GM18867 (cell line): ENCODE measurements around the gene MMP14.
"Not testable (repeated sequence)": the region's sequence is repeated elsewhere in the genome, so short reads cannot be mapped to it uniquely, and the experiment has no call there.

Source experiments
- ATAC-seq: cut with Tn5 transposase; IDR thresholded peaks from one replicate; pipeline ENCODE4 v1.9.1; 2021; ENCODE audit warnings: mild to moderate bottlenecking, moderate library complexity; ENCODE audit not compliant: unreplicated experiment

Gene MMP14

GRCh38 chr14:22836301-22837113 is at the start of gene MMP14:
MMP14 (plus strand) TSS chr14:22836585; CDS start chr14:22836818, 233 bp downstream.
- no peak for ATAC-seq

GRCh38 chr14:22786685-22787084 is 49.7 kb upstream of the MMP14 start:
- ATAC-seq, result no peak

GRCh38 chr14:22791301-22791700 is 45.1 kb upstream of the MMP14 start:
- no peak for ATAC-seq

- no peak for ATAC-seq
Measured at GRCh38 chr14:22792158-22792557, 44.2 kb upstream of the MMP14 start.

GRCh38 chr14:22793550-22793949 is 42.8 kb upstream of the MMP14 start:
- ATAC-seq, result not testable (repeated sequence)

- ATAC-seq, result no peak
Measured at GRCh38 chr14:22793976-22794375, 42.4 kb upstream of the MMP14 start.

GRCh38 chr14:22794551-22794951 is 41.8 kb upstream of the MMP14 start:
- peak; percentile 45 for ATAC-seq

GRCh38 chr14:22796087-22796707 is 40.2 kb upstream of the MMP14 start:
- ATAC-seq, result no peak

GRCh38 chr14:22797017-22797917 is 39.1 kb upstream of the MMP14 start:
- no peak for ATAC-seq

- ATAC-seq, result no peak
Measured at GRCh38 chr14:22798528-22798927, 37.9 kb upstream of the MMP14 start.

- ATAC-seq, result no peak
Measured at GRCh38 chr14:22800346-22800745, 36.0 kb upstream of the MMP14 start.

GRCh38 chr14:22801716-22802115 is 34.7 kb upstream of the MMP14 start:
- ATAC-seq, result no peak

- no peak for ATAC-seq
Measured at GRCh38 chr14:22802860-22803686, 33.3 kb upstream of the MMP14 start.

GRCh38 chr14:22803687-22803974 is 32.8 kb upstream of the MMP14 start:
- ATAC-seq, result no peak

- ATAC-seq, result not testable (repeated sequence)
Measured at GRCh38 chr14:22805235-22805634, 31.1 kb upstream of the MMP14 start.

GRCh38 chr14:22807432-22808087 is 28.8 kb upstream of the MMP14 start:
- ATAC-seq, result no peak

GRCh38 chr14:22808388-22809209 is 27.8 kb upstream of the MMP14 start:
- ATAC-seq, result no peak

GRCh38 chr14:22811722-22812121 is 24.7 kb upstream of the MMP14 start:
- ATAC-seq, result no peak

GRCh38 chr14:22812744-22813143 is 23.6 kb upstream of the MMP14 start:
- ATAC-seq, result no peak
